H1 (cell line): ENCODE measurements around the gene NBAS. TPM values are rescaled to one million over a fixed set of nuclear protein-coding genes. Genes with fewer than 3 reads are reported as not detected.

Experiments used
- CTCF ChIA-PET: fragments of 300-600 bp; sonication (Branson Sonifier 250); formaldehyde crosslinking; loops from one replicate; lab custom pipeline; 2021; ENCODE audit not compliant: partially characterized antibody; lab: Charles Lee
- POLR2A ChIA-PET: fragments of 300-600 bp; sonication (Branson Sonifier 250); formaldehyde crosslinking; loops from one replicate; lab custom pipeline; 2021; ENCODE audit warnings: inconsistent platforms; ENCODE audit not compliant: partially characterized antibody; lab: Charles Lee
- DNase-seq, 2 experiments: peaks; one replicate each; pipeline versions ENCODE4 v3.0.0 to v3.0.0-alpha.2; 2010 to 2022; ENCODE audit warnings: low spot score in 2 of 2, low read depth in 1 of 2, mixed read lengths in 1 of 2
- FAIRE-seq: peaks from 2 replicates; lab custom pipeline; 2011; peaks lifted over from hg19 to GRCh38; lab: Jason Lieb, UNC
- H2AFZ ChIP-seq: 2 replicates; pipeline ENCODE4 v1.8.1; 2012; ENCODE audit warnings: low read length, inconsistent platforms
- H2AK5ac ChIP-seq: 2 replicates; pipeline ENCODE4 v1.6.1; 2013; ENCODE audit warnings: low read depth, low read length
- H2BK120ac ChIP-seq: replicated peaks from 2 replicates; pipeline ENCODE3; 2013; ENCODE audit warnings: low read depth, low read length, inconsistent platforms
- H2BK12ac ChIP-seq: 2 replicates; pipeline ENCODE4 v1.6.1; 2013; ENCODE audit warnings: low read depth, low read length
- H2BK15ac ChIP-seq: 2 replicates; pipeline ENCODE4 v1.6.1; 2013; ENCODE audit warnings: low read length
- H2BK20ac ChIP-seq: 2 replicates; pipeline ENCODE4 v1.6.1; 2013; ENCODE audit warnings: low read length
- H2BK5ac ChIP-seq: 2 replicates; pipeline ENCODE4 v1.6.1; 2013; ENCODE audit warnings: low read depth, low read length
- H3K14ac ChIP-seq: 2 replicates; pipeline ENCODE4 v1.6.1; 2013; ENCODE audit warnings: inconsistent platforms; ENCODE audit not compliant: insufficient read length
- H3K18ac ChIP-seq: 2 replicates; pipeline ENCODE4 v1.6.1; 2013; ENCODE audit warnings: low read length; ENCODE audit errors: extremely low read depth
- H3K23ac ChIP-seq: 2 replicates; pipeline ENCODE4 v1.6.1; 2013; ENCODE audit warnings: inconsistent platforms; ENCODE audit not compliant: insufficient read length
- H3K23me2 ChIP-seq: 2 replicates; pipeline ENCODE4 v1.6.1; 2013; ENCODE audit warnings: low read depth, low read length
- H3K27ac ChIP-seq: 2 replicates; pipeline ENCODE4 v1.6.1; 2011; ENCODE audit warnings: low read depth, low read length, inconsistent platforms
- H3K27me3 ChIP-seq, 4 experiments: replicated peaks in 1 of 4; 1 replicate in 1 of 4; 2 replicates in 3 of 4; pipeline versions ENCODE4 v1.6.1 to v1.8.1; 2011 to 2013; ENCODE audit warnings: low read length in 3 of 4, mild to moderate bottlenecking in 3 of 4, inconsistent platforms in 2 of 4, mixed read lengths in 2 of 4, moderate library complexity in 1 of 4; ENCODE audit not compliant: control insufficient read depth in 3 of 4, insufficient read depth in 3 of 4; ENCODE audit errors: extremely low read depth in 1 of 4
- H3K36me3 ChIP-seq, 4 experiments: 2 replicates each; pipeline versions ENCODE4 v1.6.1 to v1.8.1; 2011 to 2013; ENCODE audit warnings: mild to moderate bottlenecking in 4 of 4, low read length in 3 of 4, moderate library complexity in 2 of 4, control low read depth in 1 of 4, inconsistent platforms in 1 of 4; ENCODE audit not compliant: insufficient read depth in 4 of 4, control insufficient read depth in 2 of 4
- H3K4ac ChIP-seq: replicated peaks from 2 replicates; pipeline ENCODE3; 2013; ENCODE audit warnings: low read length, low read depth, mixed read lengths, inconsistent platforms; ENCODE audit not compliant: insufficient read length
- H3K4me1 ChIP-seq, 4 experiments: replicated peaks in 1 of 4; 1 replicate in 1 of 4; 2 replicates in 3 of 4; pipeline versions ENCODE4 v1.6.1 to v1.8.1; 2011 to 2013; ENCODE audit warnings: low read length in 3 of 4, inconsistent platforms in 2 of 4, mixed read lengths in 1 of 4; ENCODE audit not compliant: insufficient read depth in 4 of 4, control insufficient read depth in 3 of 4
- H3K4me2 ChIP-seq, 2 experiments: 2 replicates each; pipeline versions ENCODE4 v1.6.1 to v1.8.1; 2011 to 2013; ENCODE audit warnings: low read depth in 2 of 2, low read length in 2 of 2, control low read depth in 1 of 2, inconsistent platforms in 1 of 2, mild to moderate bottlenecking in 1 of 2; ENCODE audit not compliant: insufficient read depth in 1 of 2
- H3K4me3 ChIP-seq, 4 experiments: fragments of 200-600, 300-600 bp in 1 of 4; sonication (generic), shearing (Covaris generic), sonication (Bioruptor Twin) in 1 of 4; 2 replicates each; pipeline versions ENCODE4 v1.5.1 to v1.8.1; 2011 to 2016; ENCODE audit warnings: low read length in 4 of 4, low read depth in 3 of 4, control low read depth in 2 of 4, inconsistent platforms in 2 of 4, mild to moderate bottlenecking in 2 of 4, mixed read lengths in 1 of 4, moderate library complexity in 1 of 4; ENCODE audit not compliant: insufficient read depth in 2 of 4; ENCODE audit errors: extremely low read depth in 1 of 4
- H3K56ac ChIP-seq: replicated peaks from 2 replicates; pipeline ENCODE3; 2013; ENCODE audit warnings: low read depth, mild to moderate bottlenecking, mixed read lengths, low read length, inconsistent platforms; ENCODE audit not compliant: insufficient read length
- H3K79me1 ChIP-seq: 2 replicates; pipeline ENCODE4 v1.6.1; 2013; ENCODE audit warnings: low read depth, low read length, control low read depth
- H3K79me2 ChIP-seq, 2 experiments: 2 replicates each; pipeline versions ENCODE4 v1.6.1 to v1.8.1; 2012 to 2013; ENCODE audit warnings: low read length in 2 of 2, mild to moderate bottlenecking in 2 of 2, inconsistent platforms in 1 of 2; ENCODE audit not compliant: insufficient read depth in 2 of 2, control insufficient read depth in 1 of 2
- H3K9ac ChIP-seq, 4 experiments: replicated peaks in 1 of 4; 1 replicate in 1 of 4; 2 replicates in 3 of 4; pipeline versions ENCODE4 v1.6.1 to v1.8.1; 2011 to 2013; ENCODE audit warnings: low read depth in 3 of 4, low read length in 3 of 4, control low read depth in 2 of 4, mild to moderate bottlenecking in 2 of 4, moderate library complexity in 2 of 4, inconsistent platforms in 1 of 4; ENCODE audit errors: extremely low read depth in 1 of 4
- H3K9me3 ChIP-seq, 2 experiments: 2 replicates each; pipeline versions ENCODE4 v1.6.1 to v1.8.1; 2012 to 2013; ENCODE audit warnings: mild to moderate bottlenecking in 2 of 2, moderate library complexity in 2 of 2, control low read depth in 1 of 2, inconsistent platforms in 1 of 2, low read depth in 1 of 2, low read length in 1 of 2, mixed read lengths in 1 of 2; ENCODE audit not compliant: insufficient read depth in 2 of 2
- H4K20me1 ChIP-seq, 2 experiments: replicated peaks in 1 of 2; 2 replicates each; pipeline versions ENCODE3 to v1.8.1; 2011 to 2013; ENCODE audit warnings: inconsistent platforms in 2 of 2, low read length in 2 of 2, mild to moderate bottlenecking in 1 of 2; ENCODE audit not compliant: insufficient read depth in 2 of 2, control insufficient read depth in 1 of 2
- H4K5ac ChIP-seq: 2 replicates; pipeline ENCODE4 v1.6.1; 2013; ENCODE audit warnings: low read length, low read depth, mixed read lengths, inconsistent platforms; ENCODE audit not compliant: insufficient read length
- H4K8ac ChIP-seq: 2 replicates; pipeline ENCODE4 v1.8.0; 2013; ENCODE audit warnings: mild to moderate bottlenecking, moderate library complexity, low read length, inconsistent platforms; ENCODE audit not compliant: insufficient read depth; ENCODE audit errors: extremely low read depth
- H4K91ac ChIP-seq: replicated peaks from 2 replicates; pipeline ENCODE3; 2013; ENCODE audit warnings: low read length, mixed read lengths, inconsistent platforms; ENCODE audit not compliant: insufficient read length
- EGR1 ChIP-seq: IDR thresholded peaks from 2 replicates; pipeline ENCODE4 v1.6.1; 2011; ENCODE audit warnings: low read depth, low read length, borderline replicate concordance
- JUN ChIP-seq: IDR thresholded peaks from 2 replicates; pipeline ENCODE4 v1.6.1; 2011; ENCODE audit warnings: low read depth, mild to moderate bottlenecking, improper control_type of control experiment, low read length
- KDM1A ChIP-seq: fragments of 200-600, 300-600 bp; sonication (generic); IDR thresholded peaks from 2 replicates; pipeline ENCODE4 v1.7.1; 2016; ENCODE audit warnings: mild to moderate bottlenecking, low read length, borderline replicate concordance
- MAFK ChIP-seq: IDR thresholded peaks from 2 replicates; pipeline ENCODE4 v1.6.1; 2012; ENCODE audit warnings: low read depth, mild to moderate bottlenecking, improper control_type of control experiment, low read length
- SP1 ChIP-seq: IDR thresholded peaks from 2 replicates; pipeline ENCODE4 v1.6.1; 2011; ENCODE audit warnings: low read depth, low read length
- SP4 ChIP-seq: IDR thresholded peaks from 2 replicates; pipeline ENCODE4 v1.6.1; 2012; ENCODE audit warnings: low read length, inconsistent platforms
- WGBS, 2 experiments: shearing (Covaris generic) in 1 of 2; methylation state at CpG; one replicate each; pipeline versions ENCODE4 v1.1.6 to v1.1.7; 2013 to 2015; ENCODE audit warnings: low lambda C conversion rate in 2 of 2, mixed read lengths in 2 of 2, inconsistent platforms in 1 of 2, low coverage in 1 of 2, missing lambda C conversion rate in 1 of 2; ENCODE audit not compliant: insufficient replicate concordance in 2 of 2, insufficient coverage in 1 of 2, insufficient read length in 1 of 2; ENCODE audit errors: extremely low coverage in 1 of 2, missing lambda C conversion rate in 1 of 2; 5-methylcytosine and 5-hydroxymethylcytosine counted together
- polyA plus RNA-seq, 7 experiments: library from polyadenylated mRNA; depleted of rRNA in 3 of 7; stranded (reverse) in 5 of 7; unstranded in 2 of 7; fragments of >200 nt in 5 of 7; fragments of 200-250 nt in 2 of 7; gene quantifications; 1 replicate in 5 of 7; 2 replicates in 1 of 7; 4 replicates in 1 of 7; pipeline versions ENCODE4 v1.2.1 to v1.2.3, GENCODE V29; 2011 to 2013; ENCODE audit warnings: missing spikeins in 2 of 7, mixed read lengths in 2 of 7
- total RNA-seq: library from RNA; stranded (reverse); fragmentation: NEBNext Ultra II Directional; extraction: Animal tissue kit (Norgen Biotek cat#: 25700); gene quantifications from 2 replicates; pipeline ENCODE4 v1.2.1, GENCODE V29; 2021

NBAS gene
- total and polyA plus RNA-seq, 2 of the 8 experiments (the other 6 are each of a cell fraction or from before 2014, with no cell fraction given): 19.6 to 34.8 TPM

GRCh38 chr2:15306706-15307105 lies 254.4 kb downstream of the NBAS start:
- WGBS, 2 experiments: 68% methylated on average over 3 of the region's 3 CpGs; no CpG with 5 or more reads in 1 of the 2 experiments
- no peaks in the 10 kb centered on the region for H4K20me1 ChIP-seq
- POLR2A ChIA-PET: no interaction called here
- no peak for TF ChIP-seq SP4
- no peak for TF ChIP-seq SP1
- no peak for TF ChIP-seq JUN
- no peak for TF ChIP-seq EGR1
- TF ChIP-seq KDM1A: no peak
- TF ChIP-seq MAFK: no peak

More at GRCh38 chr2:15306706-15307105, 254.4 kb downstream of the NBAS start:
- no peak overlapping the region for H2BK12ac ChIP-seq
- H3K4me3 ChIP-seq: no peak overlapping the region
- no peak overlapping the region for H2BK15ac ChIP-seq
- H3K9me3 ChIP-seq: no peaks in the 10 kb centered on the region
- no peak overlapping the region for H4K5ac ChIP-seq
- H3K79me1 ChIP-seq: no peaks in the 10 kb centered on the region
- H3K36me3 ChIP-seq: no peaks in the 10 kb centered on the region
- no peak overlapping the region for H3K14ac ChIP-seq
- H3K23ac ChIP-seq: no peak overlapping the region
- no peaks in the 10 kb centered on the region for H3K23me2 ChIP-seq
- no peak overlapping the region for H3K4ac ChIP-seq
- H3K27me3 ChIP-seq: peaks cover 0 to 2% (median 0%) of the 10 kb centered on the region in 4 experiments; a peak in 1 of 7 replicates
- no peak overlapping the region for H3K27ac ChIP-seq
- H3K79me2 ChIP-seq: no peaks in the 10 kb centered on the region
- H2BK20ac ChIP-seq: no peak overlapping the region
- H3K56ac ChIP-seq: no peak overlapping the region
- H4K8ac ChIP-seq: no peak overlapping the region
- no peak overlapping the region for H3K4me2 ChIP-seq
- no peak overlapping the region for H2AK5ac ChIP-seq
- H4K91ac ChIP-seq: no peak overlapping the region
- no peak overlapping the region for H3K18ac ChIP-seq
- DNase-seq: no peak
- FAIRE-seq: no peak
- no peak overlapping the region for H2BK120ac ChIP-seq
- CTCF ChIA-PET: interaction anchor here (0.7 kb wide), 1 partner anchor 10 kb away, joined by 3 read pairs; no protein-coding TSS in a partner anchor
- H2AFZ ChIP-seq: no peak overlapping the region
- no peak overlapping the region for H3K9ac ChIP-seq
- no peak overlapping the region for H2BK5ac ChIP-seq
- no peaks in the 10 kb centered on the region for H3K4me1 ChIP-seq
